OCI-LY3 (cell line): ENCODE measurements around the gene RIN1.

ENCODE experiments used
- H2AFZ ChIP-seq: fragments of 200-600, 300-600 bp; shearing (Covaris generic); 2 replicates; pipeline ENCODE4 v1.6.0; 2014; ENCODE audit warnings: antibody characterized with exemption, low read depth, low read length
- H3K27ac ChIP-seq: fragments of 200-600, 300-600 bp; sonication (generic); 2 replicates; pipeline ENCODE4 v1.5.1; 2014; ENCODE audit warnings: mild to moderate bottlenecking, low read length, moderate library complexity, mixed read lengths
- H3K27me3 ChIP-seq: fragments of 200-600, 300-600 bp; sonication (generic); 2 replicates; pipeline ENCODE4 v1.6.1; 2014; ENCODE audit warnings: low read depth, low read length, mixed read lengths
- H3K36me3 ChIP-seq: fragments of 200-600, 300-600 bp; sonication (generic); replicated peaks from 2 replicates; pipeline ENCODE3; 2014; ENCODE audit warnings: low read depth, low read length, mixed read lengths
- H3K4me1 ChIP-seq: fragments of 300-600, 200-600 bp; sonication (generic); 2 replicates; pipeline ENCODE4 v1.6.1; 2014; ENCODE audit warnings: low read length, mixed read lengths
- H3K4me2 ChIP-seq: fragments of 200-600, 300-600 bp; sonication (generic); 2 replicates; pipeline ENCODE4 v1.6.1; 2014; ENCODE audit warnings: low read length, mixed read lengths
- H3K4me3 ChIP-seq: fragments of 300-600, 200-600 bp; sonication (generic); 2 replicates; pipeline ENCODE4 v1.5.1; 2014; ENCODE audit warnings: antibody characterized with exemption, mild to moderate bottlenecking, low read length, moderate library complexity
- H3K79me2 ChIP-seq: fragments of 300-600, 200-600 bp; shearing (Covaris generic); 2 replicates; pipeline ENCODE4 v1.6.1; 2014; ENCODE audit warnings: mild to moderate bottlenecking, low read length, mixed read lengths
- H3K9ac ChIP-seq: fragments of 300-600, 200-600 bp; shearing (Covaris generic); 2 replicates; pipeline ENCODE4 v1.6.0; 2014; ENCODE audit warnings: mild to moderate bottlenecking, low read length, moderate library complexity
- H3K9me3 ChIP-seq: fragments of 200-600, 300-600 bp; shearing (Covaris generic); 2 replicates; pipeline ENCODE4 v1.6.1; 2014; ENCODE audit warnings: low read length, mixed read lengths; ENCODE audit not compliant: insufficient read depth
- H4K20me1 ChIP-seq: fragments of 200-600, 300-600 bp; sonication (generic); 2 replicates; pipeline ENCODE4 v1.6.1; 2016; ENCODE audit warnings: low read length, mixed read lengths; ENCODE audit not compliant: insufficient read depth
- CTCF ChIP-seq: fragments of 200-600, 300-600 bp; sonication (generic); IDR thresholded peaks from 2 replicates; pipeline ENCODE4 v1.5.1; 2014; ENCODE audit warnings: antibody characterized with exemption, low read length, low read depth
- EZH2phosphoT487 ChIP-seq: fragments of 200-600 bp; shearing (Covaris generic); IDR thresholded peaks from 2 replicates; pipeline ENCODE4 v1.6.1; 2018; ENCODE audit warnings: antibody characterized with exemption, mixed run types, low read depth

RIN1 gene

GRCh38 chr11:66315921-66316811 is 20.1 kb downstream of the RIN1 start:
- no peaks in the 10 kb centered on the region for H3K36me3 ChIP-seq
- H3K9ac ChIP-seq = no peak overlapping the region

GRCh38 chr11:66315498-66315885 is 20.7 kb downstream of the RIN1 start:
- TF ChIP-seq CTCF (no peak), EZH2phosphoT487 (no peak)
- Histone ChIP-seq H3K9ac (no peak overlapping the region), H3K9me3 (no peaks in the 10 kb centered on the region), H3K27me3 (no peaks in the 10 kb centered on the region; the same call in 1 of the 2 replicates), H3K4me3 (no peak overlapping the region), H2AFZ (no peak overlapping the region), H3K4me1 (peaks cover 21% of the 10 kb centered on the region), H3K36me3 (no peaks in the 10 kb centered on the region), H3K4me2 (no peak overlapping the region), H3K79me2 (no peaks in the 10 kb centered on the region), H3K27ac (no peak overlapping the region), H4K20me1 (no peaks in the 10 kb centered on the region)

More at GRCh38 chr11:66315921-66316811, 20.1 kb downstream of the RIN1 start:
- Histone ChIP-seq H3K79me2 (no peaks in the 10 kb centered on the region), H3K4me3 (no peak overlapping the region), H3K27ac (no peak overlapping the region), H2AFZ (no peak overlapping the region), H4K20me1 (no peaks in the 10 kb centered on the region), H3K4me2 (no peak overlapping the region), H3K4me1 (peaks cover 21% of the 10 kb centered on the region), H3K9me3 (no peaks in the 10 kb centered on the region), H3K27me3 (no peaks in the 10 kb centered on the region; the same call in 1 of the 2 replicates)
- TF ChIP-seq CTCF = no peak
- TF ChIP-seq EZH2phosphoT487 = no peak

GRCh38 chr11:66314561-66315497 is 21.4 kb downstream of the RIN1 start:
- Histone ChIP-seq H3K9me3 (no peaks in the 10 kb centered on the region), H3K4me2 (no peak overlapping the region), H4K20me1 (no peaks in the 10 kb centered on the region), H3K79me2 (no peaks in the 10 kb centered on the region), H3K36me3 (no peaks in the 10 kb centered on the region), H3K27ac (no peak overlapping the region), H3K4me1 (peaks cover 21% of the 10 kb centered on the region), H3K9ac (no peak overlapping the region), H2AFZ (no peak overlapping the region), H3K27me3 (no peaks in the 10 kb centered on the region; the same call in 1 of the 2 replicates), H3K4me3 (no peak overlapping the region)
- TF ChIP-seq CTCF (no peak), EZH2phosphoT487 (no peak)

- Histone ChIP-seq H3K4me2 (no peak overlapping the region), H3K4me1 (peaks cover 21% of the 10 kb centered on the region), H3K79me2 (no peaks in the 10 kb centered on the region), H2AFZ (no peak overlapping the region), H3K27ac (no peak overlapping the region), H3K9ac (no peak overlapping the region), H3K9me3 (no peaks in the 10 kb centered on the region), H3K4me3 (no peak overlapping the region), H3K27me3 (no peaks in the 10 kb centered on the region; the same call in 1 of the 2 replicates), H3K36me3 (no peaks in the 10 kb centered on the region), H4K20me1 (no peaks in the 10 kb centered on the region)
- TF ChIP-seq CTCF = no peak
- TF ChIP-seq EZH2phosphoT487 = no peak
Observed at GRCh38 chr11:66314186-66314501, 22.1 kb downstream of the RIN1 start.
